K562 (cell line): Measurements from ENCODE around the gene ALDH1A2. TPM values are rescaled to one million over a fixed set of nuclear protein-coding genes. Genes with fewer than 3 reads are reported as not detected.

Experiments used
- CBFA2T3 ChIP-seq: fragments of 450-650 bp; IDR thresholded peaks from 2 replicates; pipeline ENCODE4 v1.6.1; 2017
- DPF2 ChIP-seq: fragments of 450-650 bp; IDR thresholded peaks from 2 replicates; pipeline ENCODE4 v1.6.1; 2016
- ELF4 ChIP-seq: fragments of 450-650 bp; formaldehyde crosslinking; IDR thresholded peaks from 2 replicates; pipeline ENCODE4 v1.4.0; 2022; ENCODE audit warnings: missing genetic modification characterization
- ETS1 ChIP-seq: conservative IDR thresholded peaks from 2 replicates; pipeline ENCODE4 v1.6.1; 2011; ENCODE audit warnings: low read depth, mild to moderate bottlenecking, low read length; ENCODE audit not compliant: control insufficient read depth
- ETV5 ChIP-seq: sonication (generic); formaldehyde crosslinking; IDR thresholded peaks from 2 replicates; pipeline ENCODE4 v1.4.0; 2020; ENCODE audit warnings: low read depth, mild to moderate bottlenecking, missing genetic modification reagents
- GATAD2B ChIP-seq: fragments of 450-650 bp; IDR thresholded peaks from 2 replicates; pipeline ENCODE4 v1.6.1; 2017; ENCODE audit warnings: mild to moderate bottlenecking, borderline replicate concordance
- HBP1 ChIP-seq: fragments of 450-650 bp; formaldehyde crosslinking; IDR thresholded peaks from 2 replicates; pipeline ENCODE4 v1.4.0; 2022; ENCODE audit warnings: missing genetic modification characterization
- HDAC2 ChIP-seq: fragments of 450-650 bp; IDR thresholded peaks from 2 replicates; pipeline ENCODE4 v1.6.1; 2016; ENCODE audit warnings: mild to moderate bottlenecking
- HMBOX1 ChIP-seq: sonication (generic); IDR thresholded peaks from 2 replicates; pipeline ENCODE4 v1.6.1; 2016
- L3MBTL2 ChIP-seq: fragments of 450-650 bp; IDR thresholded peaks from 2 replicates; pipeline ENCODE4 v1.6.1; 2016; ENCODE audit warnings: mild to moderate bottlenecking, moderate library complexity
- MAZ ChIP-seq, 2 experiments: fragments of 450-650 bp in 1 of 2; sonication (generic) in 1 of 2; formaldehyde crosslinking; IDR thresholded peaks in 1 of 2; conservative IDR thresholded peaks in 1 of 2; 2 replicates each; pipeline versions ENCODE4 v1.4.0 to v1.5.0; 2020; ENCODE audit warnings: mild to moderate bottlenecking in 1 of 2, missing genetic modification reagents in 1 of 2
- MXI1 ChIP-seq: IDR thresholded peaks from 2 replicates; pipeline ENCODE4 v1.6.1; 2011; ENCODE audit warnings: low read depth, mild to moderate bottlenecking, improper control_type of control experiment, low read length
- MYC ChIP-seq, 2 experiments: fragments of 250-450 bp in 1 of 2; sonication (Bioruptor Pico) in 1 of 2; IDR thresholded peaks; 2 replicates each; pipeline versions ENCODE4 v1.5.1 to v1.6.1; 2012 to 2021; ENCODE audit warnings: low read depth in 2 of 2, borderline replicate concordance in 1 of 2, improper control_type of control experiment in 1 of 2, low read length in 1 of 2, mild to moderate bottlenecking in 1 of 2, moderate library complexity in 1 of 2
- NFIC ChIP-seq: fragments of 450-650 bp; IDR thresholded peaks from 2 replicates; pipeline ENCODE4 v1.6.1; 2017; ENCODE audit warnings: mild to moderate bottlenecking, inconsistent platforms
- PURB ChIP-seq: sonication (generic); formaldehyde crosslinking; IDR thresholded peaks from 2 replicates; pipeline ENCODE4 v1.9.0; 2021; ENCODE audit warnings: low read depth, mild to moderate bottlenecking, missing genetic modification reagents
- RAD51 ChIP-seq: fragments of 450-650 bp; IDR thresholded peaks from 2 replicates; pipeline ENCODE4 v1.7.1; 2016; ENCODE audit warnings: low read depth, mild to moderate bottlenecking, borderline replicate concordance
- RCOR1 ChIP-seq, 2 experiments: IDR thresholded peaks; 2 replicates each; pipeline ENCODE4 v1.6.1; 2012; ENCODE audit warnings: low read depth in 2 of 2, low read length in 2 of 2, borderline replicate concordance in 1 of 2, improper control_type of control experiment in 1 of 2
- SMARCE1 ChIP-seq: fragments of 450-650 bp; IDR thresholded peaks from 2 replicates; pipeline ENCODE4 v1.7.1; 2016; ENCODE audit warnings: mild to moderate bottlenecking
- STAT5A ChIP-seq: IDR thresholded peaks from 2 replicates; pipeline ENCODE4 v1.6.1; 2012; ENCODE audit warnings: low read length, inconsistent platforms, borderline replicate concordance
- ZNF217 ChIP-seq: sonication (generic); formaldehyde crosslinking; IDR thresholded peaks from 2 replicates; pipeline ENCODE4 v1.8.0; 2022; ENCODE audit warnings: mild to moderate bottlenecking, missing genetic modification reagents
- ZNF592 ChIP-seq: fragments of 450-650 bp; IDR thresholded peaks from 2 replicates; pipeline ENCODE4 v1.6.1; 2017; ENCODE audit warnings: antibody characterized with exemption, mild to moderate bottlenecking
- polyA plus RNA-seq, 8 experiments: library from polyadenylated mRNA; depleted of rRNA in 4 of 8; stranded (reverse) in 5 of 8; unstranded in 3 of 8; fragments of >200 nt; fragmentation: Nextera tagmentation in 2 of 8; fragmentation: Illumina TruSeq in 1 of 8; extraction: Ambion mirVana in 2 of 8; extraction: Trizol in 1 of 8; gene quantifications; 2 replicates each; pipeline versions ENCODE4 v1.2.1 to v1.2.3, GENCODE V29; 2011 to 2014; ENCODE audit warnings: inconsistent platforms in 1 of 8, missing spikeins in 1 of 8
- total RNA-seq, 7 experiments: library from RNA; depleted of rRNA in 6 of 7; stranded (reverse); fragments of >200 nt in 6 of 7; fragmentation: Illumina TruSeq in 2 of 7; extraction: Trizol in 2 of 7; gene quantifications; 2 replicates each; pipeline versions ENCODE4 v1.2.1 to v1.2.3, GENCODE V29; 2011 to 2021; ENCODE audit warnings: low replicate concordance in 1 of 7

ALDH1A2 gene
- total and polyA plus RNA-seq, 9 of the 15 experiments (the other 6 are each of a cell fraction or from before 2014, with no cell fraction given) = 115 to 393 (median 333) TPM

- TF ChIP-seq MAZ (CRISPR knock-in tag; conservative IDR thresholded peaks at IDR 0.05 in 1 of 2, IDR thresholded peaks at IDR 0.05 in 1 of 2) (peak in 1 of 2 experiments; percentile 30; a peak in 1 of 4 replicates), HBP1 (CRISPR knock-in tag) (no peak), HDAC2 (peak; percentile 48; the same call in 1 of the 2 replicates), STAT5A (0 out of 2 replicates have a peak, but pooled peaks have one; percentile 15), ETS1 (no peak), ZNF592 (peak; percentile 52; the same call in 1 of the 2 replicates), NFIC (peak; percentile 53), ELF4 (CRISPR knock-in tag) (no peak), HMBOX1 (peak; percentile 68; the same call in 1 of the 2 replicates), GATAD2B (0 out of 2 replicates have a peak, but pooled peaks have one; percentile 19), CBFA2T3 (peak; percentile 85), RAD51 (peak; percentile 50; the same call in 1 of the 2 replicates), MXI1 (0 out of 2 replicates have a peak, but pooled peaks have one; percentile 5), MYC (IDR thresholded peaks at IDR 0.05; ENCODE audit: low read depth, low read length) (peak; percentile 43), MYC (CRISPR knock-in tag; IDR thresholded peaks at IDR 0.05; ENCODE audit: borderline replicate concordance, low read depth) (no peak), ZNF217 (CRISPR knock-in tag) (no peak), SMARCE1 (peak; percentile 45; the same call in 1 of the 2 replicates), ETV5 (0 out of 2 replicates have a peak, but pooled peaks have one; percentile 9), PURB (CRISPR knock-in tag) (no peak), L3MBTL2 (peak; percentile 68), RCOR1 (IDR thresholded peaks at IDR 0.05; ENCODE audit: borderline replicate concordance in 1 of 2, low read depth in 2 of 2, low read length in 2 of 2) (peak in 1 of 2 experiments; percentile 69; a peak in 1 of 4 replicates), DPF2 (peak; percentile 48; the same call in 1 of the 2 replicates)
Observed at GRCh38 chr15:58108117-58108516, 42.6 kb upstream of the ALDH1A2 start (continued).
